H1 (cell line): ENCODE data around the gene SLC26A1.

ENCODE experiments used
- CTCF ChIP-seq, 3 experiments: IDR thresholded peaks; 1 replicate in 2 of 3; 2 replicates in 1 of 3; pipeline versions ENCODE4 v1.5.1 to v1.6.1; 2011; ENCODE audit warnings: low read length in 3 of 3, mild to moderate bottlenecking in 3 of 3, inconsistent platforms in 2 of 3, low read depth in 1 of 3, moderate library complexity in 1 of 3; ENCODE audit not compliant: insufficient read depth in 1 of 3; ENCODE audit errors: control extremely low read depth in 1 of 3
- EZH2 ChIP-seq: fragments of 200-600 bp; sonication (generic); IDR thresholded peaks from 2 replicates; pipeline ENCODE4 v1.7.1; 2012; ENCODE audit warnings: low read depth, mild to moderate bottlenecking, moderate library complexity, low read length, inconsistent platforms; ENCODE audit not compliant: severe bottlenecking
- JUND ChIP-seq: IDR thresholded peaks from 2 replicates; pipeline ENCODE4 v1.6.1; 2011; ENCODE audit warnings: mild to moderate bottlenecking, improper control_type of control experiment, low read length
- KDM1A ChIP-seq: fragments of 200-600, 300-600 bp; sonication (generic); IDR thresholded peaks from 2 replicates; pipeline ENCODE4 v1.7.1; 2016; ENCODE audit warnings: mild to moderate bottlenecking, low read length, borderline replicate concordance
- NRF1 ChIP-seq: IDR thresholded peaks from 2 replicates; pipeline ENCODE4 v1.6.1; 2011; ENCODE audit warnings: mild to moderate bottlenecking, low read depth, low read length, improper control_type of control experiment
- POLR2A ChIP-seq, 2 experiments: IDR thresholded peaks; 1 replicate in 1 of 2; 2 replicates in 1 of 2; pipeline ENCODE4 v1.6.1; 2011; ENCODE audit warnings: low read depth in 2 of 2, low read length in 2 of 2, mild to moderate bottlenecking in 2 of 2; ENCODE audit errors: control extremely low read depth in 1 of 2
- POLR2AphosphoS5 ChIP-seq: IDR thresholded peaks from 2 replicates; pipeline ENCODE4 v1.6.1; 2011; ENCODE audit warnings: low read depth, low read length
- RAD21 ChIP-seq, 2 experiments: IDR thresholded peaks in 1 of 2; conservative IDR thresholded peaks in 1 of 2; 2 replicates each; pipeline ENCODE4 v1.6.1; 2011; ENCODE audit warnings: low read depth in 2 of 2, low read length in 2 of 2, improper control_type of control experiment in 1 of 2, inconsistent platforms in 1 of 2, mild to moderate bottlenecking in 1 of 2, moderate library complexity in 1 of 2
- SP1 ChIP-seq: IDR thresholded peaks from 2 replicates; pipeline ENCODE4 v1.6.1; 2011; ENCODE audit warnings: low read depth, low read length
- YY1 ChIP-seq: IDR thresholded peaks from 2 replicates; pipeline ENCODE4 v1.6.1; 2011; ENCODE audit warnings: low read depth, mild to moderate bottlenecking, low read length

- TF ChIP-seq POLR2A (IDR thresholded peaks at IDR 0.05; ENCODE audit: control extremely low read depth in 1 of 2, low read depth in 2 of 2, low read length in 2 of 2) (no peak), CTCF (IDR thresholded peaks at IDR 0.05; ENCODE audit: control extremely low read depth in 1 of 3, insufficient read depth in 1 of 3, low read depth in 1 of 3, low read length in 3 of 3) (no peak), POLR2AphosphoS5 (no peak), NRF1 (no peak), SP1 (no peak), RAD21 (IDR thresholded peaks at IDR 0.05 in 1 of 2, conservative IDR thresholded peaks at IDR 0.05 in 1 of 2; ENCODE audit: low read depth in 2 of 2, low read length in 2 of 2) (no peak), KDM1A (no peak), YY1 (no peak), EZH2 (no peak), JUND (no peak)
Measured at GRCh38 chr4:1026115-1026514, 32.9 kb upstream of the SLC26A1 start.
